ENCODE results near the gene TMEM150B.
A peak's percentile ranks its signal among the peaks of the same experiment; 100 is the strongest.

The TMEM150B gene

DNA sequence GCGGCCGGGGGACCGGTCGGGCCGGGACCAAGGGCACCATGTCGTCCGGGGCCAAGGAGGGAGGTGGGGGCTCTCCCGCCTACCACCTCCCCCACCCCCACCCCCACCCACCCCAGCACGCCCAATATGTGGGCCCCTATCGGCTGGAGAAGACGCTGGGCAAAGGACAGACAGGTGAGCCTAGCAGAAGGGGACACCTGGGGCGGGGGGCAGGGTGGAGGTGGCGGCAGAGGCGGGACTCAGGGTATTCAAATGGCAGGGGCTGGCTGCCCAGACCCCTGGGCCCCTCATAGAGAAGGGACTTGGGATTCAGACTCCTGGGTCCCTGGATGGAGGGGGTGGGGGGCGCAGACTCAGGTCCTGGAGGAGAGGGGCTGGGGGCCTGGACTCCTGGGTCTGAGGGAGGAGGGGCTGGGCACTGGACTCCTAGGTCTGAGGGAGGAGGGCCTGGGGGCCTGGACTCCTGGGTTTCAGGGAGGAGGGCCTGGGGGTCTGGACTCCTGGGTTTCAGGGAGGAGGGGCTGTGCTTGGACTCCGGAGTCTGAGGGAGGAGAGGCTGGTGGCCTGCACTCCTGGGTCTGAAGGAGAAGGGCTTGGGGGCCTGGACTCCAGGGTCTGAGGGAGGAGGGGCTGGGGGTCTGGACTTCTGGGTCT, 40.6 kb downstream of the TMEM150B start:
- TF ChIP-seq, protein P1, sequence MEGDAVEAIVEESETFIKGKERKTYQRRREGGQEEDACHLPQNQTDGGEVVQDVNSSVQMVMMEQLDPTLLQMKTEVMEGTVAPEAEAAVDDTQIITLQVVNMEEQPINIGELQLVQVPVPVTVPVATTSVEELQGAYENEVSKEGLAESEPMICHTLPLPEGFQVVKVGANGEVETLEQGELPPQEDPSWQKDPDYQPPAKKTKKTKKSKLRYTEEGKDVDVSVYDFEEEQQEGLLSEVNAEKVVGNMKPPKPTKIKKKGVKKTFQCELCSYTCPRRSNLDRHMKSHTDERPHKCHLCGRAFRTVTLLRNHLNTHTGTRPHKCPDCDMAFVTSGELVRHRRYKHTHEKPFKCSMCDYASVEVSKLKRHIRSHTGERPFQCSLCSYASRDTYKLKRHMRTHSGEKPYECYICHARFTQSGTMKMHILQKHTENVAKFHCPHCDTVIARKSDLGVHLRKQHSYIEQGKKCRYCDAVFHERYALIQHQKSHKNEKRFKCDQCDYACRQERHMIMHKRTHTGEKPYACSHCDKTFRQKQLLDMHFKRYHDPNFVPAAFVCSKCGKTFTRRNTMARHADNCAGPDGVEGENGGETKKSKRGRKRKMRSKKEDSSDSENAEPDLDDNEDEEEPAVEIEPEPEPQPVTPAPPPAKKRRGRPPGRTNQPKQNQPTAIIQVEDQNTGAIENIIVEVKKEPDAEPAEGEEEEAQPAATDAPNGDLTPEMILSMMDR (IDR thresholded peaks at IDR 0.05; ENCODE audit: insufficient read depth, low read length, poor library complexity, severe bottlenecking) = no peak
- H3K27me3 ChIP-seq (replicated peaks; ENCODE audit: control insufficient read depth, insufficient read depth, low read length) = no peaks in the 10 kb centered on the region
- DNase-seq (ENCODE audit: extremely low read depth, insufficient read length) = no peak
- H3K4me3 ChIP-seq (replicated peaks; ENCODE audit: low read depth, low read length) = no peak overlapping the region
- H3K36me3 ChIP-seq (ENCODE audit: control insufficient read depth, insufficient read depth, low read length) = no peaks in the 10 kb centered on the region

DNA sequence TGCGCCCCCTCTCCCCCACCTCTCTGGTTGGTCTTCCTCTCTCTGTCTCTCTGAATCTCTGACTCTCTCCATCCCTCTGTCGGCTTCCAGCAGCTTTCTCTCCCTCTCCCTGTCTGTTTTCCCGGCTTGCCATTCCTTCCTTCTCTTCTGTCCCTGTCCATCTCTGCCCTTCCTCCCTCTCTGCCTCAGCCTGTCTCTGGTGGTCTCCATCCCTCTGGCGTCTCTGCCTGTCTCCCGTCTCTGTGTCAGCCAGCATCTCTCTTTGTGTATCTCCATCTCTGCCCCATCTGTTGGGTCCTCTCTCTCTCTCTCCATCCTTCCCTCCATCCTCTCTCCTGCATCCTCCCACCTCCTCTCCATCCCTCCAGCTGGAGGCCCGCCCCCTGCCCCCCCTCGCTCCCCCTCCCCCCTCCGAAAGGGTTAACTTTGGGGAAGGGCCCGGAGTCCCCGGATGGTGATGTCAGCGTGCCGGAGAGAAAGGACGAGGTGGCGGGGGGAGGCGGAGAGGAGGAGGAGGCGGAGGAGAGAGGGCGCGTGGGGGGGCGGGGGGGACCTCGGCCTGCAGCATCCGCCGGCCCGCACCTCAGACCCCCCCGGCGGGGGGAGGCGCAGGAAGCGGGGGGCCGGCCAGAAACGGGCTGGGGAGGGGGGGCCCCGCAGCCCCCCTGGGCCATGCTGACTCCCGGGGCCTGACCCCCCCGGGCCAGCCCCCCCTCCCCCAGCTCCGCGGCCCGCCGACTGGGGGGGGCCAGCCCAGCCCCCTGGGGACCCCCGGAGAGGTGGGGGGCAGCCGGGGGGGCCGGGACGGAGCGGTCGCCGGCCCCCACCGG, 41.4 kb downstream of the TMEM150B start, which contains the start of gene BRSK1:
Gene BRSK1 (plus strand): TSS at position 450 of the 830 bp plus-strand sequence. CDS start 446 bp downstream, outside the sequence.
- H3K27me3 ChIP-seq (replicated peaks; ENCODE audit: control insufficient read depth, insufficient read depth, low read length) = no peaks in the 10 kb centered on the region
- H3K4me3 ChIP-seq (replicated peaks; ENCODE audit: low read depth, low read length) = no peak within 1 kb of the TSS
- TF ChIP-seq, protein P1 (IDR thresholded peaks at IDR 0.05; ENCODE audit: insufficient read depth, low read length, poor library complexity, severe bottlenecking) = no peak
- no peak for DNase-seq (ENCODE audit: extremely low read depth, insufficient read length)
- no peaks in the 10 kb centered on the region for H3K36me3 ChIP-seq (ENCODE audit: control insufficient read depth, insufficient read depth, low read length)

DNA sequence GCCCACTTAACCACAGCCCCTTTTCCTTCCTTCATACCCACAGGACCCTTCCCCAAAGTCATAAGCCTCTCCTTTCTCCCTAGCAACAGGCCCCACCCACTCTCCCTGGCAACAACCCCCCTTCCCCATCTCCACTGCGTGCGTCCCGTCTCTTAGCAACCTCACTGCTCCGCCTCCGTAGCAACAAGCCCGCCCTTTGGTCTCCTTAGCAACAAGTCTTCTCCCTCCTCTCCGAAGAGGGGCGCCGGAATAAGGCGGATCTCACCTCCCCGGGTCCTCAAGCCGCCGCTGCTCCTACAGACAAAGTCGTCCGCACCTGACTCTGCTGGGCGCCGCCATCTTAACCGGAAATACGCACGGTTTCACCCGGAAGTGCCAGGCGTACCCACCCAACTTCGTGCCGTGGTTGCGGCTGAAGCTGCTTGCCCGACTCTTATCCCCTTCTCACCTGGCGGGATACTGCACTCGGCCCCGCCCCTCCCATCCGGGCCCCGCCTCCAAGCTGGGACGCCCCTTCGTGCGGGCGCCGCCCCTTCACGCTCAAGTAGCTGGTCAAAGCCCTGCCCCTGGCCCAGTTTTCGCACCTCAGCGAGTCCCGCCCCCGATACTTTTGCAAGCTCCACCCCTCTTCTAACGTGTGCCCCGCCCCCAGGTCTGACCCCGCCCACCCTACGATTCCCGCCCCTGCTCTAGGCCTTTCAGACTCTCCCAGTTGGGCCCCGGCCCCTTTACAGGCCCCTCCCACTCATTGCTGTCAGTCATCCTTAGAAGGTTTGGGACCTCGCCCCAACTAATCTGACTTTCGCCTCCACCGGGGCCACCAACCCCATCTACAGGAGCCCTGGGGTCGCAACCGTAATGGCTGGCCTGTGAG, 45.1 kb downstream of the TMEM150B start, which contains the start of gene HSPBP1:
Gene HSPBP1 (minus strand): TSS at position 341 of the 874 bp plus-strand sequence. CDS start 502 bp downstream, outside the sequence.
- peak; percentile 98 for DNase-seq (ENCODE audit: extremely low read depth, insufficient read length)
- Histone ChIP-seq H3K27me3 (replicated peaks; ENCODE audit: control insufficient read depth, insufficient read depth, low read length) (no peaks in the 10 kb centered on the region), H3K4me3 (replicated peaks; ENCODE audit: low read depth, low read length) (peak within 1 kb of the TSS; percentile 83), H3K36me3 (ENCODE audit: control insufficient read depth, insufficient read depth, low read length) (no peaks in the 10 kb centered on the region; the same call in 1 of the 2 replicates)
- TF ChIP-seq, protein P1 (IDR thresholded peaks at IDR 0.05; ENCODE audit: insufficient read depth, low read length, poor library complexity, severe bottlenecking) = no peak

DNA sequence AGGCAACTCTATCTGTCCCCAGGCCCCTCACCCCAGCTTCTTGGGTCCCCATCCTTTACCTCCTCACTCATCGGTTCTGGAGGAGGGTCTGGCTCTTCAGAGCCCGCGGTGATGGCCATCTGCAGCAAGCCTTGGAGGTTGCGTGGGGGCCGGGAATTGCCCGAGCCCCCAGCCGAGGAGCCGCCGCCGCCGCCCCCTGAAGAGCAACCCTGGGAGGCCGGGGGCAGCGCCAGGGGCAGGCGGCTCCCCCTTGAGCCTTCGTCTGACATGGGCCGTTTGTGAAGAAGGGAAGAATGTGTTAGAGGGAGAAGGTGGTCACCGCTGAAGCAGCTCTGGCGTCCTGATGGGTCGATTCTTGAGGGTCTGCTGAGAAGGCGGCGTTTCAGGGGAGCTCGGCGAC, 45.8 kb downstream of the TMEM150B start:
- Histone ChIP-seq H3K4me3 (replicated peaks; ENCODE audit: low read depth, low read length) (peak overlapping the region; percentile 83), H3K27me3 (replicated peaks; ENCODE audit: control insufficient read depth, insufficient read depth, low read length) (no peaks in the 10 kb centered on the region), H3K36me3 (ENCODE audit: control insufficient read depth, insufficient read depth, low read length) (no peaks in the 10 kb centered on the region; the same call in 1 of the 2 replicates)
- no peak for DNase-seq (ENCODE audit: extremely low read depth, insufficient read length)
- TF ChIP-seq, protein P1 (IDR thresholded peaks at IDR 0.05; ENCODE audit: insufficient read depth, low read length, poor library complexity, severe bottlenecking) = no peak

DNA sequence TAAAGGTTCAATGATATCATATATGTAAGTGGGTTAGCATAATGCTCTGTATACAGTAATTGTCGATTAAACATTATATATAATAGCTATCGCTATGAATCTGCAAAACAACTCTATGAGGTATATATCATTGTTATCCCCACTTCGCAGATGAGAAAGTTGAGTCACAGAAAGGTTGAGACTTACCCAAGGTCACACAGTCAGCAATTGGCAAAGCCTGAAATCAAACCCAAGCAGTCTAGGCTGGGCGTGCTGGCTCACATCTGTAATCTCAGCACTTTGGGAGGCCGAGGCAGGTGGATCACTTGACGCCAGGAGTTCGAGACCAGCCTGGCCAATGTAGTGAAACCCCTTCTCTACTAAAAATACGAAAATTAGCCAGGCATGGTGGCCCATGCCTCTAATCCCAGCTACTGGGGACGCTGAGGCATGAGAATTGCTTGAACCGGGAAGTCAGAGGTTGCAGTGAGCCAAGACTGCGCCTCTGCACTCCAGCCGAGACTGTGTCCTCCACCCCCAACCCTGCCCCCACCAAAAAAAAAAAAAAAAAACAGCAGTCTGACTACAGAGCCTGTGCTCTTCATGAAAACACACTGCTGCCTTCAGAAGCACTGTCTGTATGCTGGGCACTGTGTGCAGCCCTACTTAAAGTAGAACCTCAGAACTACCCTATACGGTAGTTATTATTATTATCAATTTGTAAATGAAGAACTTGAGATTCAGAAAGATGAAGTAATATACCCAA, 46.6 kb downstream of the TMEM150B start:
- no peak for DNase-seq (ENCODE audit: extremely low read depth, insufficient read length)
- no peaks in the 10 kb centered on the region for H3K27me3 ChIP-seq (replicated peaks; ENCODE audit: control insufficient read depth, insufficient read depth, low read length)
- TF ChIP-seq, protein P1 (IDR thresholded peaks at IDR 0.05; ENCODE audit: insufficient read depth, low read length, poor library complexity, severe bottlenecking) = no peak
- H3K36me3 ChIP-seq (ENCODE audit: control insufficient read depth, insufficient read depth, low read length) = no peaks in the 10 kb centered on the region; the same call in 1 of the 2 replicates
- no peak overlapping the region for H3K4me3 ChIP-seq (replicated peaks; ENCODE audit: low read depth, low read length)
